Hematopoietic multipotent progenitor cell treated with erythropoietin and hydrocortisone succinate and interleukin-3 and kit ligand, for 4 days (in vitro differentiated cells): Measurements from ENCODE around the gene NAPSA.

Source experiments
- DNase-seq: peaks from one replicate; pipeline ENCODE4 v3.0.0-alpha.2; 2015

The NAPSA gene

GRCh38 chr19:50313812-50314536 lies 51.5 kb downstream of the NAPSA start:
- DNase-seq, result no peak

GRCh38 chr19:50312967-50313811 lies 52.2 kb downstream of the NAPSA start:
- no peak for DNase-seq

GRCh38 chr19:50311723-50312635 lies 53.5 kb downstream of the NAPSA start:
- peak; percentile 18 for DNase-seq

GRCh38 chr19:50310759-50311465 lies 54.5 kb downstream of the NAPSA start:
- DNase-seq, result no peak

- DNase-seq, result no peak
Observed at GRCh38 chr19:50309396-50310125, 55.9 kb downstream of the NAPSA start.

GRCh38 chr19:50308991-50309390 lies 56.4 kb downstream of the NAPSA start:
- no peak for DNase-seq
